DMS79 treated with DMSO at 0.1 percent for 48 hours (cell line): ENCODE measurements around the gene MAP6D1.

Experiments
- DNase-seq: peaks from one replicate; lab custom pipeline; 2025; lab: John Stamatoyannopoulos, UW

The MAP6D1 gene

GRCh38 chr3:183825456-183826161, at the start of gene MAP6D1:
TSS of gene MAP6D1 (minus strand) at chr3:183825577. CDS start at chr3:183825547, 30 bp downstream.
- peak; percentile 79 for DNase-seq

- no peak for DNase-seq
Observed at GRCh38 chr3:183873914-183874313, 48.5 kb upstream of the MAP6D1 start.

GRCh38 chr3:183871541-183871940, 46.2 kb upstream of the MAP6D1 start:
- DNase-seq: no peak

- DNase-seq: no peak
Observed at GRCh38 chr3:183870563-183870962, 45.2 kb upstream of the MAP6D1 start.

GRCh38 chr3:183868796-183869195, 43.4 kb upstream of the MAP6D1 start:
- DNase-seq: no peak

- DNase-seq: no peak
Observed at GRCh38 chr3:183862610-183863009, 37.2 kb upstream of the MAP6D1 start.

GRCh38 chr3:183857863-183858262, 32.5 kb upstream of the MAP6D1 start:
- DNase-seq: no peak

- DNase-seq: no peak
Observed at GRCh38 chr3:183854318-183855035, 29.1 kb upstream of the MAP6D1 start.

GRCh38 chr3:183845608-183846288, 20.4 kb upstream of the MAP6D1 start:
- no peak for DNase-seq

GRCh38 chr3:183845090-183845489, 19.7 kb upstream of the MAP6D1 start:
- no peak for DNase-seq

GRCh38 chr3:183844606-183845005, 19.2 kb upstream of the MAP6D1 start:
- no peak for DNase-seq

- no peak for DNase-seq
Observed at GRCh38 chr3:183839751-183840150, 14.4 kb upstream of the MAP6D1 start.

GRCh38 chr3:183837894-183838293, 12.5 kb upstream of the MAP6D1 start:
- no peak for DNase-seq

- DNase-seq: no peak
Observed at GRCh38 chr3:183837390-183837789, 12.0 kb upstream of the MAP6D1 start.

- DNase-seq: no peak
Observed at GRCh38 chr3:183833516-183833915, 8.1 kb upstream of the MAP6D1 start.

GRCh38 chr3:183830187-183830586, 4.8 kb upstream of the MAP6D1 start:
- no peak for DNase-seq

GRCh38 chr3:183829466-183829865, 4.1 kb upstream of the MAP6D1 start:
- DNase-seq: no peak

- DNase-seq: no peak
Observed at GRCh38 chr3:183828538-183828870, 3.1 kb upstream of the MAP6D1 start.

GRCh38 chr3:183827809-183828537, 2.6 kb upstream of the MAP6D1 start:
- DNase-seq: no peak

- no peak for DNase-seq
Observed at GRCh38 chr3:183826448-183827250, 1.3 kb upstream of the MAP6D1 start.

GRCh38 chr3:183824761-183825455, 469 bp downstream of the MAP6D1 start:
- DNase-seq: no peak
